Measurements from ENCODE around the gene CASP3.
"Not testable (repeated sequence)": the region's sequence is repeated elsewhere in the genome, so short reads cannot be mapped to it uniquely, and the experiment has no call there.

Gene CASP3

DNA sequence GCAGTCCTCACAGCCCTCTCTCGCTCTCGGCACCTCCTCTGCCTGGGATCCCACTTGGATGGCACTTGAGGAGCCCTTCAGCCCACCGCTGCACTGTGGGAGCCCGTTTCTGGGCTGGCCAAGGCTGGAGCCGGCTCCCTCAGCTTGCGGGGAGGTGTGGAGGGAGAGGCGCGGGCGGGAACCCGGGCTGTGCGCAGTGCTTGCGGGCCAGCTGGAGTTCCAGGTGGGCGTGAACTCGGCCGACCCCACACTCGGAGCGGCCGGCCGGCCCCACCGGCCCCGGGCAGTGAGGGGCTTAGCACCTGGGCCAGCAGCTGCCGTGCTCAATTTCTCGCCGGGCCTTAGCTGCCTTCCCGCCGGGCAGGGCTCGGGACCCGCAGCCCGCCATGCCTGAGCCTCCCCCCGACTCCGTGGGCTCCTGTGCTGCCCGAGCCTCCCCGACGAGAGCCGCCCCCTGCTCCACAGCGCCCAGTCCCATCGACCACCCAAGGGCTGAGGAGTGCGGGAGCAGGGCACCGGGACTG is 57.4 kb downstream of the CASP3 start:
- not testable (repeated sequence) for DNase-seq

DNA sequence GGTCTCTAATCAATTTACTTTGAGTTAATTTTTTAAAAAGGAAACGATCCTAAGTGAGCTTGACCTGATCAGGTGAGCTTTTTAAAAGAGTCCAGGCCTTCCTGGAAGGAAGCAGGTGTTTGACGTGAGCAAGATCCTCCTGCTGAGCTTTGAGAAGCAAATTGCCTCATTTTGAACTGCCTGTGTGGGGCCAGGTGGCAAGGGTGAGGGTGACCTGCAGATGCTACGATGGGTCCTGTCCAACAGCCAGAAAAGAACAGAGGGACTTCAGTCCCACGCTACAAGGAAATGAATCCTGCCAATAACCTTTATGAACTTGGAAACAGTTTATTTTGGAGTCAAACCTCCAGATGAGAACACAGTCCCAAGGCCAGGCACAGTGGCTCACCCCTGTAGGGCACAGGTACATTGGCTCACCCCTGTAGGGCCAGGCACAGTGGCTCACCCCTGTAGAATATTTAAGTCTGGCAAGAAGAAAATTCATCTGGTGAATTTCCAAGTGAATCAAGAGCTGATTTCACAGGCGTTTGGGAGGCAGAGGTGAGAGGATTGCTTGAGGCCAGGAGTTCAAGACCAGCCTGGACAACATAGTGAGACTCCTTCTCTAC is 58.1 kb downstream of the CASP3 start:
- no peak for DNase-seq

DNA sequence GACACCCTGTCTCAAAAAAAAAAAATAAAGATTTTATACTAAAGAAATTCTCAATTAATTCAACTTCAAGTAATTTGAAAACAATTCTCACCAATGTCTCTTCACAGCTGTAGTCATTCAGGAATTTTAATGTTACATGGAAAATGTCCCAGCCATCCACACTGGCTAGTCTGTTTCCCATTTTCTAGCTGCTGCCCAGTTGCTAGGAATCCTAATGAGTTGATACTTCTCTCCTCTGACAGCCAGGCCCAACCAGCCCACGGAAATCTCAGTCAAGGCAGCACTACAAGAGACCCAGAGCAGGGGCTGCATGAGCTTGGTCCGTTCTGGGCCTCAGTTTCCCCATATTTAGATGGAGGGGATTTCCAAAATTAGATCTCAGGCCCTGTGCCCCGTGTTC is 59.1 kb downstream of the CASP3 start:
- DNase-seq = no peak

DNA sequence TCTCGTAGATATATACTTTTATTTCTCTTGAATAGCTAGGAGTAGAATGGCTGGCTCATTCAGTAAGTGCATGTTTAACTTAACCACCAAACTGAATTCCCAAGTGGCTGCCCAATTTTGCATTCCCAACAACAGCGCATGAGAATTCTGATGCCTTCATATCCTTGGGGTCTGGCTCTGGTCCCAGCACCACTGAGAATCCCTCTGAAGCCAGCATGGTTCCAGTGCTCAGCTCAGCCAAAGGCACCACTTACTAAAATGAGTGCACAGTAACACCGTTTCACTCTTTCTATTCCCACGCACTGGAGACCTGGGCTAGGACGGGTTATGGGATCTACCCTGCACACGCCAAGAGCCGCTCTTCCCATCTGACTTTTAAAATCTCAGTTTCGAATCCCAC is 60.4 kb downstream of the CASP3 start:
- DNase-seq = no peak

DNA sequence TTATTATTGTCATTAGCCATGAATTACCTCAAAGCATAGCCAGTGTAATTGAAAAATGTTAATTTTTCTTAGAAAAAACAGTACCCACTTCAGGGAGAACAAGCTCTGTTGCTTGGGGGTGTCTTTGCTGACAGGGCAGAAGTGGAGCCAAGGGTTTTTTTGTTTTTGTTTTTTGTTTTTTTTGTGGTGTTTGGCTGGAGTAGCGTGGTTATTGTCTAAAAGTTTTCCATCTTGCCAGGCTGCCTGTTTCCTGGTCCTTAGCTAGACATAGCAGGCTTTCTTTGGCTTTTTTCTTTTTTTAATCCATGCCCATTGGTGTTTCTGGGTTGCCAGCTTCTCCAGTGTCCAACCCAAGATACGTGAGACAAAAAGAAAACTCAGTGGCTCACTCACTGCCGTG is 61.5 kb downstream of the CASP3 start:
- no peak for DNase-seq

DNA sequence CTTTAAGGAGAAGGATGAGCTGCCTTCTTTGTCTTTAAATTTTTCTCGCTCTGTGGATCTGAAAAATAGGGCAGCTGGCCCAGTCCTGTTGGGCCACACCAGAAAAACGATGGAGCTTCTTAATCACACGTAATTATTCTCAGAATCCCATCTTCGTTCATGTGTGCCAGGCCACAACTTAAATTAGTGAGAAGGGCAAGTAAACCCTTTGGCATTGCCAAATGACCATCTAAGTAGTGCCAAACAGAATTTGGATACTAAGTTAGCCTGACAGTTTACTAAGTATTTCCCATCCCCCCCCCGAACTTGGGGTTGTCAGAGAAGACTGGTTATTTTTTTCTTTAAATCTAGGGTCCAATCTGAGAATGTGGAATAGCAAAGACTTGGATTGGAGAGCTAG is 62.0 kb downstream of the CASP3 start:
- no peak for DNase-seq

DNA sequence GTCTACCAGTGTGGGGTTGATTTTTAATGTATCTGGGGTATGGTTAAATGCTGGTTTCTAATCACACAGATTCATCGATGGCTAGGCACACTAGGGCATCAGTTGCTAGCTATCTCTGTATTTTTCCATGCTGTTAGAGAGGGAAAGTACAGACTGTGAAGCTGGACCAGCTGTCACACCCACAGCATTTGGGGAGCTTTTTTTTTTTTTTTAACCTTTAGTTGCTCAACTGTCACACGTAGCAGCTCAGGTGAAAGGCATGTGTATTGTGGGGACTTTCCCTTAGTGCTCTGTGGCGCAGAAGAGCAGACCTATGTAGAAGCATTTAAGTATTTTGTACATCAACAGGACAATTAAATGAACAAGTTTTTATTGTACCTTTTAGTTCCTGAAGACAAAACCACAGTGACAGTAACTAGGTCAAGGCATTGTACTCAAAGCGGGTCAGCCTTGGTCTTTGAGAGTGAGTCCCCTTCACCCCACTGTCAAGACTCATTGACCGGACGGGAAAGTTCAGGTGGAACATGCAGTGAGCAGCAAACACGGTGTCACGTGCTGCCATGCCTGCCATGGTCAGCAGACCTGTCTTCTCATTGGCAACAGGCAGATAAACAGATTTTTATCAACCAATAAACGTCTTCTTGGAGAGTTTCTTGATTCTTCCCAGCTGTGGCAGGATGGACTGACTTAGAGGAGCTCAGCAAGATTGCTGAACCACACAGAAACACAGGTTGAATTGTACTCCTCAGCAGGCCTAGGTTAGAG is 65.3 kb downstream of the CASP3 start:
- DNase-seq = no peak
